Measurements from ENCODE around the gene XYLT2.
"Not testable (repeated sequence)": the region's sequence is repeated elsewhere in the genome, so short reads cannot be mapped to it uniquely, and the experiment has no call there.

XYLT2 gene

DNA sequence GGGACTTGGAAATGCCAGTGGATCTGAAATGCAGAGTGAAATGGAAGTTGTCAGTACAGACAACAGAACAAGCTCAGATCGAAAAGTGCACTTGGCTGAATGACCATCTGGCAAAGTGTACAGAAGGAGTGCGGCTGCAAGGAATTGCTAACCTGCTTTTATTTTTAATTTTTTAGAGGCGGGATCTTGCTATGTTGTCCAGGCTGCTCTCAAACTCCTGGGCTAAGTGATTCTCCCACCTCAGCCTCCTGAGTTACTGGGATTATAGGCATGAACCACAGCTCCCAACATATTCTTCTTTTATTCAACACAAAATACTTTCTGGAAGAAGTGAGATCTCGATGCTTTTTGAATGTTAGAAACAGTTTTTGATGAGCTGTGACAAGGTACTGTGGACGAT, 47.8 kb downstream of the XYLT2 start:
- DNase-seq (ENCODE audit: low read depth), result no peak

DNA sequence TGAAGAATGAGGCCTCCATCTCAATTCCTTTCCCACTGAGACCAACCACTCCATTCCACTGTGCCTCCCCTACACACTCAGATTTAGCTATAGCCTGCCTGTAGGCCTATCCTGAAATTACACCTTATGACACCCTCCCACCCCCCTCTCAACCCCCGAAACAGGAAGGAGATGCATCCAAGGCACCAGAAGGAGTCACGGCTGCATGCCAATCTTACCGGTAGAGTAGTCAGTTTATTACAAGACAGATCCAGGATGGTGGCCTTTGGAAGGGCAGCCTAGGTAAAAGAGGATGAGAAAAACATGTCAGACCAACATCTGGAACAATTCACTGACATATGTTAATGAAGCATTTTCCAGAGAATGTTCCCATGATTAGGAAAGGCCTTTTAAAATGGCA, 48.8 kb downstream of the XYLT2 start:
- no peak for DNase-seq (ENCODE audit: low read depth)

DNA sequence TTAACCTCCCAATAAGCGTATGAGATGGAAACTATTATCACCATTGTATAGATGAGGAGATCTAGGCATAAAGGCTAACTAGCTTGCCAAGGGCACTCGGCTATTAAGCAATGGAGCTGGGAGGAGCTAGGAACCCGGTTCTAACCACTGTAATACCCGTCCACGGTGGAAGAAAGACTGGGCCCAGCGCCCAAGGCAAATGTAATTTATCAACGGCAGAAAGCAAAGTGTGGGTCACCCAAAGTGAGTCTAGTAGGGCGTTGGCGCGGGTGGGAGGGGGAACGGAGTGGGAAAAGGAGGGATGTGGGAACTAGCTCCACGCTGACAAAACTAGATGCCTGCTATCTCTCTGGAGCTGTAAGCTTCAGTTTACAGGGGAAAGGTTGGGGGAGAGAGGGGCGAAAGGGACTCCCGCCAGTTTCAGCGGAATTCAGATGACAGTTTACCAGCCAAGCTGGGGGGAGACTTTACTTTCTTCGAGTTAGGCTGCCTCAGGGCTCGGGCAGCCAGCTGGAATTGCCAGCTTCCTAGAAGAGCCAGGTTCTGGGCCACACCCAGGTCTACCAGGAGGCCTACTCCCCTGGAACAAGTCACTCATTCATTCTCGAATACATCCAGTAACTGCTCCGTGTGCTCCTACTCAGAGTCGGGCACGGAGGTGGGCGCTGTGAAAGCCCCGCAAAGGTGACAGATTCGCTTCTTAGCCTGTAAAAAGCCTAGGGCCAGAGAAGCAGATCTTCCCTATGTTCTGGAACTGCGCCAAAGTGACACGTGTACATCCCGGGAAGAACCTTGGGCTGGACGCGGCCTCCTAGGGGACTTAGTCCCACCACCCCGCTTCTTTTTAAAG, 50.6 kb downstream of the XYLT2 start:
- DNase-seq (ENCODE audit: low read depth), result peak; percentile 77

GRCh38 chr17:50397111-50397918, 51.4 kb downstream of the XYLT2 start, which contains the start of gene LRRC59:
LRRC59 (minus strand) TSS chr17:50397523; CDS start chr17:50397317, 206 bp downstream.
- peak; percentile 73 for DNase-seq (ENCODE audit: low read depth)

DNA sequence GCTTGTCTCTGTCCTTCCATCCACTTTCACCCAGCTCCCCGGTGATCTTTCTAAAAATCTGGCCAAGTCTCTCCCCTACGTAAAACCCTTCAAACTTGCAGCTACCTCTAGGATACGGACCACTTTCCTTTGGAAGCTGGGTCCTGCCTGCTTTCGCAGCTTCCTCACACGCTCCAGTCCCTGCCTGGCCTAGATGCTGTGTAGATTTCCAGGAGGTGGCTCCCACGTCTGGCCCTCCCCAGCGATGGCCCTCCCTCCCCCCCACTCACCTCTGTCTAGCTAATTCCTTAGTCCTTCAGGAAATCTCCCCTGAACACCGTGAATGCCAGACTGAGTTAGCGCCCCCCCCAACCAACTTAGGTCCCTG, 52.0 kb downstream of the XYLT2 start:
- no peak for DNase-seq (ENCODE audit: low read depth)

- DNase-seq (ENCODE audit: low read depth), result not testable (repeated sequence)
These were observed 52.7 kb downstream of the XYLT2 start for GRCh38 chr17:50398672-50399071.

GRCh38 chr17:50399591-50399990, 53.7 kb downstream of the XYLT2 start:
- not testable (repeated sequence) for DNase-seq (ENCODE audit: low read depth)

DNA sequence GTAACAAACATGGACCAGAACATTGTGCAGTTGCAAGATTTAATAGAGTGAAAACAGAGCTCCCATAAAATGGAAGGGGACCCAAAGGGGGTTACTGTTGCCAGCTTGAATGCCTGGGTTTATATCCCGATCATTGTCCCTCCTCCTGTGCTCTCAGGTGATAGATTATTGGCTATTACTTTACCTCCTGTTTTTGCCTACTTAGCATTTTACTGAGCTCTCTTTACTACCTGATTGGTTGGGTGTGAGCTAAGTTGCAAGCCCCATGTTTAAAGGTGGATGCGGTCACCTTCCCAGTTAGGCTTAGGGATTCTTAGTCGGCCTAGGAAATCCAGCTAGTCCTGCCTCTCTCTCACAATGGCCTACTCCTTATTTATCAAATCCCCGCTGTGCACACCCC, 59.4 kb downstream of the XYLT2 start:
- DNase-seq (ENCODE audit: low read depth), result not testable (repeated sequence)

DNA sequence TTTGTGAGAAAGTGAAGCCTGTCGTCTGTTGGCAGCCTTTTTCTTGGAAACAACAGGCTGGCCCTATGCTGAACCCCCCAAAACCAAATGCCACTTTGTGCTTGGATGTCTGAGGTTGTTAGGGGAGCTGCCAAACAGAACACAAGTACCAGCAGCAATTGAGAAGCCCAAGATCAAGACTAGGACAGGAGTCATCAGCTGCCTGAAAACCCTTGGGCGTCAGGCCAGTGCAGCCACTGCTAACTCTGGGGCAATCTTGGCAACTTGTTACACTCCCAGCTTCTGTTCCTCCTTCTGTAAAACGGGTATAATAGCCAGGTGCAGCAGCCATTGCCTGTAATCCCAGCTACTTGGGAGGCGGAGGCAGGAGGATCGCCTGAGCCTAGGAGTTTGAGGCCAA, 60.7 kb downstream of the XYLT2 start:
- no peak for DNase-seq (ENCODE audit: low read depth)

DNA sequence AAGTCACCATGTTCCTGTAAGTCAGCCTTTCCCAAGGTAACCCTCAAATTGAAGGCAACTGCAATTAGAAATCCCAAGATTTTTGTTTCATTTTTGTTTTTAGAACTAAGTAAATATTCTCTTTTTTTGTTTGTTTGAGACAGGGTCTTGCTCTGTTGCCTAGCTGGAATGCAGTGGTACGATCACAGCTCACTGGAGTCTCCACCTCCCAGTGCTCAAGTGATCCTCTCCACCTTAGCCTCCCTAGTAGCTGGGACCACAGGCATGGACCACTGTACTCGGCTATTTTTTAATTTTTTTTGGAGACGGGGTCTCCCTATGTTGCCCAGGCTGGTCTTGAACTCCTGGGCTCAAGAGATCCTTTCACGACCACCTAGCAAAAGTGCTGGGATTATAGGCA, 62.0 kb downstream of the XYLT2 start:
- no peak for DNase-seq (ENCODE audit: low read depth)
